Ascending aorta (tissue), 2 donors: ENCODE results near the gene MAGI1. TPM values are rescaled to one million over a fixed set of nuclear protein-coding genes. Genes with fewer than 3 reads are reported as not detected.

ENCODE experiments used
- DNase-seq, 2 donors: peaks; one replicate each; pipeline ENCODE4 v3.0.0-alpha.2; 2019; ENCODE audit warnings: low spot score in 2 of 2
- H3K27ac ChIP-seq, 2 donors: fragments of 200-600 bp; sonication (generic); one replicate each; pipeline ENCODE4 v1.5.1; 2016 to 2017; ENCODE audit warnings: mild to moderate bottlenecking in 1 of 2
- H3K27me3 ChIP-seq: fragments of 200-600 bp; sonication (generic); one replicate; pipeline ENCODE4 v1.5.1; 2017
- H3K36me3 ChIP-seq, 2 donors: fragments of 200-600 bp; sonication (generic); one replicate each; pipeline ENCODE4 v1.5.1; 2016
- H3K4me1 ChIP-seq, 2 donors: fragments of 200-600 bp; sonication (generic); one replicate each; pipeline ENCODE4 v1.5.1; 2016 to 2017; ENCODE audit warnings: mild to moderate bottlenecking in 1 of 2
- H3K4me3 ChIP-seq, 2 donors: fragments of 200-600 bp; sonication (generic); one replicate each; pipeline ENCODE4 v1.5.1; 2016 to 2017; ENCODE audit warnings: mild to moderate bottlenecking in 1 of 2
- H3K9me3 ChIP-seq, 2 donors: fragments of 200-600 bp; sonication (generic); one replicate each; pipeline ENCODE4 v1.5.1; 2016
- intact Hi-C: fragments of 100-400 bp; cut with DNase I; formaldehyde crosslinking; loops from one replicate; pipeline ENCODE4 v1.15.1; 2023
- total RNA-seq: library from RNA; depleted of rRNA; stranded (reverse); fragments of >200 nt; gene quantifications from one replicate; pipeline ENCODE4 v1.1.0, GENCODE V29; 2016
- TF ChIP-seq, protein P1 (sequence below), 3 experiments: fragments of 200-600 bp in 2 of 3; fragments of 450-650 bp in 1 of 3; sonication (generic) in 2 of 3; IDR thresholded peaks; one replicate each; pipeline ENCODE4 v1.5.1; 2016 to 2019; ENCODE audit warnings: antibody characterized with exemption in 3 of 3, mild to moderate bottlenecking in 1 of 3, moderate library complexity in 1 of 3

Gene MAGI1
- total RNA-seq, 1 donor from 2014 or later: 28.4 TPM

DNA sequence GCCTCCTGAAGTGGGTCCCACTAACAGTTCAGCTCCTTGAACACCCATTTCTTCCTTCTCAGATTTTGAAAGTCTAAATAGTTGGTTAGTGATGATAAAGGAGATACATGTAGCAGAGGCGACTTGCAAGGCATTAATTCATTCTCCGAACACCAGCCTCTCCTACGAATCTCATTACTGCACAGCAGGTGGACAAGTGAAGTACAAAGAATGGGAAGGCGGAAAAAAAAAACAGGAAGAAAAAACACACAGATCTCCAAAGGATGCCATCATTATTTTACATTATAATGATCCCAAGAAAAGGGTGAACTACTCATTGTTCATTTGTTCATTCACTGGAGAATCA, 276.5 kb downstream of the MAGI1 start:
- Histone ChIP-seq H3K36me3 (no peaks in the 10 kb centered on the region), H3K4me3 (no peak overlapping the region), H3K4me1 (no peaks in the 10 kb centered on the region), H3K27ac (no peak overlapping the region), H3K9me3 (no peaks in the 10 kb centered on the region), H3K27me3 (no peaks in the 10 kb centered on the region)
- intact Hi-C loops: no loop called here
- TF ChIP-seq, protein P1, sequence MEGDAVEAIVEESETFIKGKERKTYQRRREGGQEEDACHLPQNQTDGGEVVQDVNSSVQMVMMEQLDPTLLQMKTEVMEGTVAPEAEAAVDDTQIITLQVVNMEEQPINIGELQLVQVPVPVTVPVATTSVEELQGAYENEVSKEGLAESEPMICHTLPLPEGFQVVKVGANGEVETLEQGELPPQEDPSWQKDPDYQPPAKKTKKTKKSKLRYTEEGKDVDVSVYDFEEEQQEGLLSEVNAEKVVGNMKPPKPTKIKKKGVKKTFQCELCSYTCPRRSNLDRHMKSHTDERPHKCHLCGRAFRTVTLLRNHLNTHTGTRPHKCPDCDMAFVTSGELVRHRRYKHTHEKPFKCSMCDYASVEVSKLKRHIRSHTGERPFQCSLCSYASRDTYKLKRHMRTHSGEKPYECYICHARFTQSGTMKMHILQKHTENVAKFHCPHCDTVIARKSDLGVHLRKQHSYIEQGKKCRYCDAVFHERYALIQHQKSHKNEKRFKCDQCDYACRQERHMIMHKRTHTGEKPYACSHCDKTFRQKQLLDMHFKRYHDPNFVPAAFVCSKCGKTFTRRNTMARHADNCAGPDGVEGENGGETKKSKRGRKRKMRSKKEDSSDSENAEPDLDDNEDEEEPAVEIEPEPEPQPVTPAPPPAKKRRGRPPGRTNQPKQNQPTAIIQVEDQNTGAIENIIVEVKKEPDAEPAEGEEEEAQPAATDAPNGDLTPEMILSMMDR (IDR thresholded peaks at IDR 0.05): no peak
- no peak for DNase-seq

DNA sequence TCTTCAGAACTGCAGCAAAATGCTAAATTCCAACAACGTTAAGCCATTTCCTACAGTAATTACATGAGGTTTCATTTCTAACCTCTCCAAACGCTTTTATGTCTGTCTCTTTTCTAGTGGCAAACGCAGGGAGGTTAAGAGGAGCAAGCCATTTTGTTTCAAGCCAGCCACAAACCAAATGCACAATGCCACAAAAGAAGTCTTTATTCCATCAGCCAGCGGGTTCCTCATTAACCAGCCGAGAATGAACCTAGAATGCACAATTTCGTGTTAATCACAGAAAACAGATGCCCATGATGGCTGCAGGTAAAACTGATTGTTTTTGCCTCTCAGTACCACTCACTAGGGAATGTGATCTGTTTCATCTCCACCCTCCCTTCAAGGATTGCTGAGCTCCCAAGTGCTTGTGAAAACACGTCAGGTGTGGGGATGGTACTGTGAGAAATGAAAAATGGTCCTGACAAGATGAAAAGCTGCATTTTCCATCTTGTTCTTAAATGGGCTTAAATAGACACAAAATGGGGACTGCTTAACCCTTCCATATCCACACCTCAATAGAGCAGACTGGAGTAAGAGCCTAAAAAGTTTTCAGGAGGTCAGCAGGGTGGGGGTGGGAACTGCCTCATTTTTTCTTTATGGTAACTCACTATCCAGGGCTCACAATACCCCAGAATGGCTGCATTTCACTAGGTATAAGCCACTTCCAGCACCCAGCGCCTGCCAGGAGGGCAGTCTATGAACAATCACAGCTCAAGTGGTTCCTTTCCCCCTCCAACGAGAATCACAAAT, 277.1 kb downstream of the MAGI1 start:
- no peaks in the 10 kb centered on the region for H3K36me3 ChIP-seq

DNA sequence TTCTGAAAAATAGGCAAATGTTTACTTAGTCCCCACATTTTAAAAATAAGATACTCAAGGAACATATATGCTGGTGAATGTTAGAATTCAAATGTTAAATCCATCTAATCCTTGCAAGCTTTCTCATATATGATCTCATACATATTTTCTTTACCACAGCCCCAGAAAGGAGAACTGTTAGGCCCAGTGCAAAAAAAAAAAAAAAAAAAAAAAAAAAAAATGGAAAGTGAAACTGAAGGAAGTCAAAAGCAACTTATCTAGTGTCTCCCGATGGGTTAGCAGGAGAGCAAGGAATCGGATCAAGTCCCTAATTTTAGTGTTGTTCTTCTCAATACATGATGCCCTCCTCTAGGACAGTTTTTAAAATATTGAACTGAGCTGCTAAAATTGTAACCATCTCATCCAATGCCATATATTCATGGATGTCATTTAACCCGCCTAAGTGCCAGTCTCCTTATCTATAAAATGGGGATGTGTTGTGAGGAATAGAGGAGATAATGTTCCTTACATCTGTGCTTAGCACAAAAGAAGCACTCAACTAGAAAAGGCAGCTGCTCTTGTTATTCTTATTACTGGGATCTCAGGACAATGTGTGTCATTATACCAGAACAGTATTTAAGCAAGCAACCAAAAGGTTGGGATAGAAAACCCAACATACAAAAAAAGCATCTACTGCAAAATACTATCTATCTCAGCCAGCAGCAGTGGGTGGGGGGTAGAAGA, 279.7 kb downstream of the MAGI1 start:
- H3K4me1 ChIP-seq: peaks cover 0 to 4% of the 10 kb centered on the region in 2 donors
- TF ChIP-seq, protein P1 (IDR thresholded peaks at IDR 0.05): no peak
- intact Hi-C loops: no loop called here
- DNase-seq: no peak
- H3K9me3 ChIP-seq: no peaks in the 10 kb centered on the region
- H3K27ac ChIP-seq: no peak overlapping the region
- no peaks in the 10 kb centered on the region for H3K36me3 ChIP-seq
- no peak overlapping the region for H3K4me3 ChIP-seq
- no peaks in the 10 kb centered on the region for H3K27me3 ChIP-seq

More for the DNA sequence above, 277.1 kb downstream of the MAGI1 start:
- Histone ChIP-seq H3K27me3 (no peaks in the 10 kb centered on the region), H3K9me3 (no peaks in the 10 kb centered on the region), H3K4me1 (no peaks in the 10 kb centered on the region), H3K27ac (no peak overlapping the region), H3K4me3 (no peak overlapping the region)
- no peak for DNase-seq
- TF ChIP-seq, protein P1 (IDR thresholded peaks at IDR 0.05): no peak
- intact Hi-C loops: no loop called here

DNA sequence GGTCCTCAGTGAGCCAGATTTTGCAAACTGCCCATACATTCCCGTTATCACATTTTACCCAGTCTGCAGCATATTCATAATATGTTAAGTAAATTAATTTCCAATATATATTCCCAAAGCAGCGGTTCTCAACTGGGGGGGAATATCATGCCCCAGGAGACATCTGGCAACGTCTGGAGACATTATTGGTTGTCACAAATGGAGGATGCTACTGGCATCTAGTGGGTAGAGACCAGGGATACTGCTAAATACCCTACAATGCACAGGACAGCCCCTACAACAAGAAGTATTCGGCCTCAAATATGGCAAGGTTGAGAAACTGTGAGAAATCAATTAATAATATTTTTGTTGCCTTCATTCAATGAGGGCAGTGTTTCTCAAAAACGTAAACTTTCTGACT, 280.3 kb downstream of the MAGI1 start:
- intact Hi-C loops: no loop called here
- TF ChIP-seq, protein P1 (IDR thresholded peaks at IDR 0.05): no peak
- Histone ChIP-seq H3K27me3 (no peaks in the 10 kb centered on the region), H3K4me1 (peaks cover 0 to 4% of the 10 kb centered on the region in 2 donors), H3K4me3 (no peak overlapping the region), H3K27ac (no peak overlapping the region), H3K36me3 (no peaks in the 10 kb centered on the region), H3K9me3 (no peaks in the 10 kb centered on the region)
- DNase-seq: no peak

DNA sequence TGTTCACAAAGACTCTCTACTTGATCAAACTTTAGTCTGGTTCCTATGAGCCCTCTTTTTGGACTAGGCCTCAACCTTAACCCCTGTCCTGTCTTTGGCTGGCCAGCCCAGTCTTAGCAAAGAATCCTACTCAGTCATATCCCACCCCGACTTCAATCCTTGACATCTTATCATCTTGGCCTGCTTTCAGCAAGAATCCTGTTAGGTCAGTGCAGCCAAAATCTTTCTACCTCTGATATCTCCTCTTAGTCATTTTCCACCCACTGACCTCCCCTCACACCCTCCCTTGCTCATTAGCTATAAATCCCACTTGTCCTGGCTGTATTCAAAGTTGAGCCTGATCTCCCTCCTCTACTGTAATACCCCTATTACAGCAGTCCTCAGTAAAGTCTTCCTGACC, 286.1 kb downstream of the MAGI1 start:
- no peak overlapping the region for H3K4me3 ChIP-seq
- TF ChIP-seq, protein P1 (IDR thresholded peaks at IDR 0.05): no peak
- H3K4me1 ChIP-seq: peaks cover 0 to 4% of the 10 kb centered on the region in 2 donors
- no peaks in the 10 kb centered on the region for H3K27me3 ChIP-seq
- H3K36me3 ChIP-seq: no peaks in the 10 kb centered on the region
- DNase-seq: no peak
- intact Hi-C loops: no loop called here
- H3K9me3 ChIP-seq: no peaks in the 10 kb centered on the region
- no peak overlapping the region for H3K27ac ChIP-seq
